Neural progenitor cell (in vitro differentiated cells): ENCODE measurements around the gene UNC5B. TPM values are rescaled to one million over a fixed set of nuclear protein-coding genes. Genes with fewer than 3 reads are reported as not detected.

ENCODE experiments used
- DNase-seq: peaks from one replicate; pipeline ENCODE4 v3.0.0-alpha.2; 2016; ENCODE audit warnings: low spot score
- H2AFZ ChIP-seq: fragments of 200-600 bp; sonication (generic); replicated peaks from 2 replicates; pipeline ENCODE4 v1.6.1; 2016; ENCODE audit warnings: antibody characterized with exemption
- H3F3A ChIP-seq: fragments of 200-600 bp; sonication (generic); 2 replicates; pipeline ENCODE4 v1.6.1; 2016; ENCODE audit warnings: antibody characterized with exemption, low read depth
- H3K27ac ChIP-seq: fragments of 200-600 bp; sonication (generic); 2 replicates; pipeline ENCODE4 v1.5.1; 2016; ENCODE audit warnings: mild to moderate bottlenecking
- H3K27me3 ChIP-seq: fragments of 200-600 bp; sonication (generic); 2 replicates; pipeline ENCODE4 v1.6.1; 2016; ENCODE audit warnings: mild to moderate bottlenecking, moderate library complexity
- H3K36me3 ChIP-seq: fragments of 200-600 bp; sonication (generic); 2 replicates; pipeline ENCODE4 v1.5.1; 2016
- H3K4me1 ChIP-seq: fragments of 200-600 bp; sonication (generic); 2 replicates; pipeline ENCODE4 v1.6.1; 2016; ENCODE audit warnings: mixed run types
- H3K4me2 ChIP-seq: fragments of 200-600 bp; sonication (generic); 2 replicates; pipeline ENCODE4 v1.6.1; 2016
- H3K4me3 ChIP-seq: fragments of 200-600 bp; sonication (generic); 2 replicates; pipeline ENCODE4 v1.5.1; 2016
- H3K79me2 ChIP-seq: fragments of 200-600 bp; sonication (generic); 2 replicates; pipeline ENCODE4 v1.6.1; 2016; ENCODE audit warnings: low read depth
- H3K9ac ChIP-seq: fragments of 200-600 bp; sonication (generic); 2 replicates; pipeline ENCODE4 v1.6.1; 2016
- H3K9me3 ChIP-seq: fragments of 200-600 bp; sonication (generic); 2 replicates; pipeline ENCODE4 v1.5.1; 2016; ENCODE audit warnings: low read depth
- H4K20me1 ChIP-seq: fragments of 200-600 bp; sonication (generic); 2 replicates; pipeline ENCODE4 v1.6.1; 2016; ENCODE audit warnings: low read depth
- H3K27ac Mint-ChIP-seq: 3 replicates; pipeline ENCODE4 v1.8.0; 2021; ENCODE audit warnings: mixed read lengths
- H3K27me3 Mint-ChIP-seq: 2 replicates; pipeline ENCODE4 v1.8.0; 2022; ENCODE audit warnings: low read depth, mild to moderate bottlenecking, inconsistent platforms, moderate library complexity, mixed read lengths; ENCODE audit not compliant: insufficient read depth
- H3K36me3 Mint-ChIP-seq: 3 replicates; pipeline ENCODE4 v1.8.0; 2021; ENCODE audit warnings: mixed read lengths
- H3K4me1 Mint-ChIP-seq: 3 replicates; pipeline ENCODE4 v1.8.0; 2021; ENCODE audit warnings: mixed read lengths
- H3K4me3 Mint-ChIP-seq: 3 replicates; pipeline ENCODE4 v1.8.0; 2021; ENCODE audit warnings: mild to moderate bottlenecking, moderate library complexity, mixed read lengths
- H3K9me3 Mint-ChIP-seq: 3 replicates; pipeline ENCODE4 v1.8.0; 2020; ENCODE audit warnings: mixed read lengths
- EZH2 ChIP-seq: fragments of 200-600 bp; sonication (generic); IDR thresholded peaks from 2 replicates; pipeline ENCODE4 v1.6.1; 2017; ENCODE audit warnings: antibody characterized with exemption, mild to moderate bottlenecking, moderate library complexity
- EZH2phosphoT487 ChIP-seq: fragments of 200-600 bp; sonication (generic); IDR thresholded peaks from 2 replicates; pipeline ENCODE4 v1.6.1; 2017; ENCODE audit warnings: antibody characterized with exemption
- total RNA-seq: library from RNA; depleted of rRNA; stranded (reverse); fragments of >200 nt; gene quantifications from 2 replicates; pipeline ENCODE4 v1.2.3, GENCODE V29; 2015; ENCODE audit warnings: low replicate concordance
- TF ChIP-seq, protein P1 (sequence below): fragments of 200-600 bp; sonication (generic); IDR thresholded peaks from 2 replicates; pipeline ENCODE4 v1.5.1; 2017; ENCODE audit warnings: antibody characterized with exemption, mild to moderate bottlenecking

UNC5B gene
- total RNA-seq, 1 donor from 2014 or later: 3.3 TPM

DNA sequence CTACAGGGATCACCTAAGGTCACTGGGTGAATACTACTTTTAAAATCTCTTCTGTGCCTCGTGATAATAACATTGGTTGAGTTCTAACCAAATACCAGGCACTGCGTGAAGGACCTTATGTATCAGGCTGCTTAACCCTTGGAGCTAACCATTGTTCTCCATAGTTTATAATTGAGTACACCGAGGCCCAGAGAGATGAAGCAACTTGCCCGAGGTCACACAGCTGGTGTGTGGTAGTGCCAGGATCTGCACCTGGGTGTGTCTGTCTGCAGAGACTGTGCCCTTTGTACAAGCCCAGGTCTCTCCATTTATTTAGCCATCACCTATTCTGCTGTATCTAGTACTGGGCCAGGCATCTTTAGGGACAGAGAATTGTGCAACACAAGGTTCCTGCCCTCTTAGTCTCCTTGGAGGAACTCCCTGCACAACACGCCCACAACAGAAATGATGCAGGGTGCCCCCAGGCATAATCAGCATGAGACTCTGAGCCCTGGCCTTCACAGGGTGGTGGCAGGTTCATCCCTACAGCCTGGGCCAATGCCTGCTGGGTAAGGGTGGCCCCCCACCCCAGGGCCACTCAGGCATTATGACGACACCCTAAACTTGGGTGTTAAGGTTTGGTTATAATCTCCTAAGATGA is 31.5 kb downstream of the UNC5B start:
- H3K27ac ChIP-seq: no peak overlapping the region
- no peaks in the 10 kb centered on the region for H3K36me3 ChIP-seq
- no peak overlapping the region for H3K9ac ChIP-seq
- H3K27me3 ChIP-seq: no peaks in the 10 kb centered on the region
- no peaks in the 10 kb centered on the region for H3F3A ChIP-seq
- Mint-ChIP-seq H3K27me3 (peaks cover 6% of the 10 kb centered on the region), H3K36me3 (no peaks in the 10 kb centered on the region), H3K4me3 (no peak overlapping the region), H3K4me1 (peaks cover 42% of the 10 kb centered on the region), H3K27ac (no peak overlapping the region), H3K9me3 (no peaks in the 10 kb centered on the region)
- no peaks in the 10 kb centered on the region for H3K79me2 ChIP-seq
- no peak for DNase-seq
- H3K4me3 ChIP-seq: no peak overlapping the region
- no peak overlapping the region for H3K4me2 ChIP-seq
- H4K20me1 ChIP-seq: no peaks in the 10 kb centered on the region
- no peak overlapping the region for H2AFZ ChIP-seq
- H3K9me3 ChIP-seq: no peaks in the 10 kb centered on the region
- no peak for TF ChIP-seq EZH2phosphoT487
- peaks cover 21% of the 10 kb centered on the region for H3K4me1 ChIP-seq

DNA sequence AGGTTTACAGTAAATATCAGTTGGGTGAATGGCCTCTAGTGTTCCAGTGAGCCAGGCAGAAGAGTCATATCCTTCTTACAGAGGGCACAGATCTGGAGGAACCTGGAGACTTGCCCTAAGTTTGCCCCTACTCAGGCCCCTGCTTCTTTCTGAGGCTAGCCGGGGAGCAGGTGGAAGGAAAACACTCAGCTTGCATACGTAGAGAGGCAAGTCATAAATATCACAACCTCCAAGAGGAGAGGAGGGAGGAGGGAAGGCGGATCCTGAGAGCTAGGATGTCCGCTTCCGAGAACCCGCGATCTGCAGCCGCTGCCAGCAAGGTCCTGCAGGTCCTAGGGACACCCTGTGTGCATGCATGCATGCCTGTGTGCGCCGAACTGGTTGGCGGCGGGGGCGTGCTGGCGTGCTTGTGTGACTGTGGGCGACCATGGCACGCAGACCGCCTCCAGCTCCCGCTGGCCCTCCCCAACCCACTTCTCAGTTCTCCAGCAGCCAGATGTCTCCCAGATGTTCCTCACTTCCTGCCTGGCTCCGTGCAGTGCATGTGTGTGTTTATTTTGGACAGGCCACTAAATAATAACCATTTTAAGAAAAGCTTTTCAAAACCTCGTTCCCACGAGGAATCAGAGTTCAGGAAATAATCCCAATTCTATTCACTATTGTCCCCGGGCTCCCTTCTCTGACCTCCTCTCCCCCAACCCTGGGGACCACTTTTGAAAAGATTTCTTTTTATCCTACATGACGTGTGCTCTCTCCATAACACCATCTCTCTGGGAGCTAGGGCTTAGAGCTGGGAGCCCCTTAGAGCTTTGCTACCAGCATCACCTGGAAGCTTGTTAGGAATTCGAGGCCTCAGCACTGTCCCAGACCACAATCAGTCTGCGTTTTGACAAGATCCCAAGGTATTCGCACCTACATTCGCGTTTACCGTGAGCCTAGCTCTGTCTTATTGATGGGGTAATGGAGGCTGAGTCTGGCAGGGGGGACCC is 32.4 kb downstream of the UNC5B start:
- Mint-ChIP-seq H3K27ac (peak overlapping the region; percentile 69), H3K4me1 (peaks cover 40% of the 10 kb centered on the region), H3K36me3 (no peaks in the 10 kb centered on the region), H3K9me3 (no peaks in the 10 kb centered on the region), H3K4me3 (no peak overlapping the region), H3K27me3 (peaks cover 6% of the 10 kb centered on the region)
- H3F3A ChIP-seq: no peaks in the 10 kb centered on the region
- H4K20me1 ChIP-seq: no peaks in the 10 kb centered on the region
- no peak overlapping the region for H3K4me3 ChIP-seq
- H3K27ac ChIP-seq: no peak overlapping the region
- no peak overlapping the region for H3K4me2 ChIP-seq
- no peak overlapping the region for H2AFZ ChIP-seq
- TF ChIP-seq, protein P1, sequence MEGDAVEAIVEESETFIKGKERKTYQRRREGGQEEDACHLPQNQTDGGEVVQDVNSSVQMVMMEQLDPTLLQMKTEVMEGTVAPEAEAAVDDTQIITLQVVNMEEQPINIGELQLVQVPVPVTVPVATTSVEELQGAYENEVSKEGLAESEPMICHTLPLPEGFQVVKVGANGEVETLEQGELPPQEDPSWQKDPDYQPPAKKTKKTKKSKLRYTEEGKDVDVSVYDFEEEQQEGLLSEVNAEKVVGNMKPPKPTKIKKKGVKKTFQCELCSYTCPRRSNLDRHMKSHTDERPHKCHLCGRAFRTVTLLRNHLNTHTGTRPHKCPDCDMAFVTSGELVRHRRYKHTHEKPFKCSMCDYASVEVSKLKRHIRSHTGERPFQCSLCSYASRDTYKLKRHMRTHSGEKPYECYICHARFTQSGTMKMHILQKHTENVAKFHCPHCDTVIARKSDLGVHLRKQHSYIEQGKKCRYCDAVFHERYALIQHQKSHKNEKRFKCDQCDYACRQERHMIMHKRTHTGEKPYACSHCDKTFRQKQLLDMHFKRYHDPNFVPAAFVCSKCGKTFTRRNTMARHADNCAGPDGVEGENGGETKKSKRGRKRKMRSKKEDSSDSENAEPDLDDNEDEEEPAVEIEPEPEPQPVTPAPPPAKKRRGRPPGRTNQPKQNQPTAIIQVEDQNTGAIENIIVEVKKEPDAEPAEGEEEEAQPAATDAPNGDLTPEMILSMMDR: no peak
- TF ChIP-seq EZH2phosphoT487 (no peak), EZH2 (no peak)
- no peaks in the 10 kb centered on the region for H3K79me2 ChIP-seq
- no peaks in the 10 kb centered on the region for H3K9me3 ChIP-seq
- no peaks in the 10 kb centered on the region for H3K36me3 ChIP-seq
- H3K27me3 ChIP-seq: no peaks in the 10 kb centered on the region
- DNase-seq: no peak
- peaks cover 21% of the 10 kb centered on the region for H3K4me1 ChIP-seq
- H3K9ac ChIP-seq: no peak overlapping the region

GRCh38 chr10:71245420-71246325 is 33.3 kb downstream of the UNC5B start:
- H3K4me2 ChIP-seq: no peak overlapping the region
- H3K27ac Mint-ChIP-seq: peak overlapping the region; percentile 32
- no peak overlapping the region for H2AFZ ChIP-seq

More at GRCh38 chr10:71245420-71246325, 33.3 kb downstream of the UNC5B start:
- Histone ChIP-seq H3K79me2 (no peaks in the 10 kb centered on the region), H4K20me1 (no peaks in the 10 kb centered on the region), H3K27ac (no peak overlapping the region), H3K27me3 (no peaks in the 10 kb centered on the region), H3K36me3 (no peaks in the 10 kb centered on the region), H3K9ac (no peak overlapping the region), H3K9me3 (no peaks in the 10 kb centered on the region), H3F3A (no peaks in the 10 kb centered on the region), H3K4me3 (no peak overlapping the region), H3K4me1 (peaks cover 21% of the 10 kb centered on the region)
- no peaks in the 10 kb centered on the region for H3K9me3 Mint-ChIP-seq
- TF ChIP-seq EZH2phosphoT487 (no peak), EZH2 (no peak)
- TF ChIP-seq, protein P1: no peak
- H3K4me1 Mint-ChIP-seq: peaks cover 40% of the 10 kb centered on the region
- no peak for DNase-seq
- no peaks in the 10 kb centered on the region for H3K36me3 Mint-ChIP-seq
- H3K4me3 Mint-ChIP-seq: no peak overlapping the region
- H3K27me3 Mint-ChIP-seq: peaks cover 6% of the 10 kb centered on the region
